Measurements from ENCODE around the gene ZBTB44. TPM values are rescaled to one million over a fixed set of nuclear protein-coding genes. Genes with fewer than 3 reads are reported as not detected.
"Not testable (repeated sequence)": the region's sequence is repeated elsewhere in the genome, so short reads cannot be mapped to it uniquely, and the experiment has no call there.

ZBTB44 gene
- total RNA-seq, 1 experiment from 2014 or later = 23.8 TPM

GRCh38 chr11:130315354-130315970 lies 745 bp upstream of the ZBTB44 start:
- in situ Hi-C loops (cut with HindIII; ENCODE audit: low pct_unique_long_range_greater_than_20kb, low sequenced_read_pairs) = no loop called here
- no peak for DNase-seq (ENCODE audit: low read depth)

- DNase-seq (ENCODE audit: low read depth) = peak; percentile 62
These were observed 450 bp downstream of the ZBTB44 start for GRCh38 chr11:130314184-130314749.

GRCh38 chr11:130313383-130314183 lies 1.1 kb downstream of the ZBTB44 start:
- in situ Hi-C loops (cut with HindIII; ENCODE audit: low pct_unique_long_range_greater_than_20kb, low sequenced_read_pairs) = no loop called here
- DNase-seq (ENCODE audit: low read depth) = peak; percentile 8

More at GRCh38 chr11:130314184-130314749, 450 bp downstream of the ZBTB44 start:
- in situ Hi-C loops (cut with HindIII; ENCODE audit: low pct_unique_long_range_greater_than_20kb, low sequenced_read_pairs) = no loop called here

GRCh38 chr11:130312046-130312445 lies 2.7 kb downstream of the ZBTB44 start:
- no peak for DNase-seq (ENCODE audit: low read depth)
- in situ Hi-C loops (cut with HindIII; ENCODE audit: low pct_unique_long_range_greater_than_20kb, low sequenced_read_pairs) = no loop called here

- no peak for DNase-seq (ENCODE audit: low read depth)
- in situ Hi-C loops (cut with HindIII; ENCODE audit: low pct_unique_long_range_greater_than_20kb, low sequenced_read_pairs) = no loop called here
These were observed 4.1 kb downstream of the ZBTB44 start for GRCh38 chr11:130310622-130311021.

GRCh38 chr11:130308886-130309285 lies 5.8 kb downstream of the ZBTB44 start:
- in situ Hi-C loops (cut with HindIII; ENCODE audit: low pct_unique_long_range_greater_than_20kb, low sequenced_read_pairs) = no loop called here
- no peak for DNase-seq (ENCODE audit: low read depth)

- in situ Hi-C loops (cut with HindIII; ENCODE audit: low pct_unique_long_range_greater_than_20kb, low sequenced_read_pairs) = no loop called here
- no peak for DNase-seq (ENCODE audit: low read depth)
These were observed 6.7 kb downstream of the ZBTB44 start for GRCh38 chr11:130308059-130308458.

GRCh38 chr11:130304651-130305050 lies 10.1 kb downstream of the ZBTB44 start:
- DNase-seq (ENCODE audit: low read depth) = no peak
- in situ Hi-C loops (cut with HindIII; ENCODE audit: low pct_unique_long_range_greater_than_20kb, low sequenced_read_pairs) = no loop called here

GRCh38 chr11:130301002-130301401 lies 13.7 kb downstream of the ZBTB44 start:
- DNase-seq (ENCODE audit: low read depth) = no peak
- in situ Hi-C loops (cut with HindIII; ENCODE audit: low pct_unique_long_range_greater_than_20kb, low sequenced_read_pairs) = no loop called here

- no peak for DNase-seq (ENCODE audit: low read depth)
- in situ Hi-C loops (cut with HindIII; ENCODE audit: low pct_unique_long_range_greater_than_20kb, low sequenced_read_pairs) = no loop called here
These were observed 14.2 kb downstream of the ZBTB44 start for GRCh38 chr11:130300567-130300966.

- in situ Hi-C loops (cut with HindIII; ENCODE audit: low pct_unique_long_range_greater_than_20kb, low sequenced_read_pairs) = no loop called here
- no peak for DNase-seq (ENCODE audit: low read depth)
These were observed 14.7 kb downstream of the ZBTB44 start for GRCh38 chr11:130299978-130300377.

- DNase-seq (ENCODE audit: low read depth) = no peak
- in situ Hi-C loops (cut with HindIII; ENCODE audit: low pct_unique_long_range_greater_than_20kb, low sequenced_read_pairs) = no loop called here
These were observed 19.1 kb downstream of the ZBTB44 start for GRCh38 chr11:130295657-130296056.

GRCh38 chr11:130282111-130282510 lies 32.6 kb downstream of the ZBTB44 start:
- in situ Hi-C loops (cut with HindIII; ENCODE audit: low pct_unique_long_range_greater_than_20kb, low sequenced_read_pairs) = no loop called here
- no peak for DNase-seq (ENCODE audit: low read depth)

- in situ Hi-C loops (cut with HindIII; ENCODE audit: low pct_unique_long_range_greater_than_20kb, low sequenced_read_pairs) = not testable (repeated sequence)
These were observed 33.4 kb downstream of the ZBTB44 start for GRCh38 chr11:130281341-130281740.

GRCh38 chr11:130279989-130280388 lies 34.7 kb downstream of the ZBTB44 start:
- DNase-seq (ENCODE audit: low read depth) = no peak
- in situ Hi-C loops (cut with HindIII; ENCODE audit: low pct_unique_long_range_greater_than_20kb, low sequenced_read_pairs) = no loop called here

More at GRCh38 chr11:130281341-130281740, 33.4 kb downstream of the ZBTB44 start:
- not testable (repeated sequence) for DNase-seq (ENCODE audit: low read depth)

- no peak for DNase-seq (ENCODE audit: low read depth)
- in situ Hi-C loops (cut with HindIII; ENCODE audit: low pct_unique_long_range_greater_than_20kb, low sequenced_read_pairs) = no loop called here
These were observed 36.0 kb downstream of the ZBTB44 start for GRCh38 chr11:130278745-130279144.

GRCh38 chr11:130278151-130278550 lies 36.6 kb downstream of the ZBTB44 start:
- in situ Hi-C loops (cut with HindIII; ENCODE audit: low pct_unique_long_range_greater_than_20kb, low sequenced_read_pairs) = no loop called here
- DNase-seq (ENCODE audit: low read depth) = no peak

GRCh38 chr11:130272336-130272735 lies 42.4 kb downstream of the ZBTB44 start:
- in situ Hi-C loops (cut with HindIII; ENCODE audit: low pct_unique_long_range_greater_than_20kb, low sequenced_read_pairs) = no loop called here

GRCh38 chr11:130269326-130269943 lies 45.3 kb downstream of the ZBTB44 start:
- in situ Hi-C loops (cut with HindIII; ENCODE audit: low pct_unique_long_range_greater_than_20kb, low sequenced_read_pairs) = no loop called here
- no peak for DNase-seq (ENCODE audit: low read depth)

More at GRCh38 chr11:130272336-130272735, 42.4 kb downstream of the ZBTB44 start:
- no peak for DNase-seq (ENCODE audit: low read depth)

All from Caki2 (cell line).